ENCODE measurements around the gene FTCDNL1. TPM values are rescaled to one million over a fixed set of nuclear protein-coding genes. Genes with fewer than 3 reads are reported as not detected.

The FTCDNL1 gene
- total and polyA plus RNA-seq, 2 of the 13 experiments (the other 11 are each of a cell fraction or from before 2014, with no cell fraction given) = 0.98 to 1.4 TPM

- POLR2A ChIA-PET = no interaction called here
- in situ Hi-C loops (cut with HindIII; ENCODE audit: extremely low pct_ligation_motif_present, low pct_unique_long_range_greater_than_20kb) = no loop called here
- Histone ChIP-seq H3K27me3 (ENCODE audit: control insufficient read depth in 1 of 2, insufficient read depth in 2 of 2, low read length in 2 of 2) (no peaks in the 10 kb centered on the region), H4K20me1 (ENCODE audit: insufficient read depth, low read length) (no peaks in the 10 kb centered on the region), H2AFZ (ENCODE audit: low read length) (no peak overlapping the region), H3K4me3 (replicated peaks in 1 of 3; ENCODE audit: insufficient read depth in 1 of 3, low read depth in 2 of 3, low read length in 3 of 3) (no peak overlapping the region), H3K4me2 (ENCODE audit: low read depth, low read length) (no peak overlapping the region), H3K9ac (ENCODE audit: insufficient read depth, low read depth, low read length) (no peak overlapping the region), H3K36me3 (replicated peaks in 1 of 2; ENCODE audit: control insufficient read depth in 1 of 2, insufficient read depth in 2 of 2, low read length in 2 of 2) (no peaks in the 10 kb centered on the region), H3K79me2 (ENCODE audit: insufficient read depth, low read length) (no peaks in the 10 kb centered on the region), H3K4me1 (ENCODE audit: insufficient read depth, low read length) (no peaks in the 10 kb centered on the region), H3K9me3 (ENCODE audit: low read length) (no peaks in the 10 kb centered on the region), H3K27ac (ENCODE audit: extremely low read length, insufficient read depth, low read length) (no peak overlapping the region)
- 0% methylated on average over 1 of the region's 1 CpG for WGBS (ENCODE audit: low lambda C conversion rate)
- CTCF ChIA-PET (ENCODE audit: low intra/inter-chr PET ratio, low total read pairs) = no interaction called here
- intact Hi-C loops (cut with micrococcal nuclease; ENCODE audit: unreplicated experiment) = no loop called here
- no peak for FAIRE-seq
- DNase-seq (ENCODE audit: low spot score) = no peak
- TF ChIP-seq ESRRA (CRISPR knock-in tag; IDR thresholded peaks at IDR 0.05; ENCODE audit: low read depth) = no peak
- TF ChIP-seq, protein P1, sequence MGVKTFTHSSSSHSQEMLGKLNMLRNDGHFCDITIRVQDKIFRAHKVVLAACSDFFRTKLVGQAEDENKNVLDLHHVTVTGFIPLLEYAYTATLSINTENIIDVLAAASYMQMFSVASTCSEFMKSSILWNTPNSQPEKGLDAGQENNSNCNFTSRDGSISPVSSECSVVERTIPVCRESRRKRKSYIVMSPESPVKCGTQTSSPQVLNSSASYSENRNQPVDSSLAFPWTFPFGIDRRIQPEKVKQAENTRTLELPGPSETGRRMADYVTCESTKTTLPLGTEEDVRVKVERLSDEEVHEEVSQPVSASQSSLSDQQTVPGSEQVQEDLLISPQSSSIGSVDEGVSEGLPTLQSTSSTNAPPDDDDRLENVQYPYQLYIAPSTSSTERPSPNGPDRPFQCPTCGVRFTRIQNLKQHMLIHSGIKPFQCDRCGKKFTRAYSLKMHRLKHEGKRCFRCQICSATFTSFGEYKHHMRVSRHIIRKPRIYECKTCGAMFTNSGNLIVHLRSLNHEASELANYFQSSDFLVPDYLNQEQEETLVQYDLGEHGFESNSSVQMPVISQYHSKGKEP (CRISPR knock-in tag; IDR thresholded peaks at IDR 0.05) = no peak
- TF ChIP-seq ZNF276 (CRISPR knock-in tag; IDR thresholded peaks at IDR 0.05; ENCODE audit: low read depth) = no peak
- no peak for TF ChIP-seq ZFP36 (IDR thresholded peaks at IDR 0.05; ENCODE audit: borderline replicate concordance, low read depth, low read length, partially characterized antibody)
- no peak for TF ChIP-seq ZSCAN20 (CRISPR knock-in tag; IDR thresholded peaks at IDR 0.05; ENCODE audit: borderline replicate concordance)
- TF ChIP-seq ZSCAN12 (CRISPR knock-in tag; IDR thresholded peaks at IDR 0.05) = no peak
- TF ChIP-seq, protein P2, sequence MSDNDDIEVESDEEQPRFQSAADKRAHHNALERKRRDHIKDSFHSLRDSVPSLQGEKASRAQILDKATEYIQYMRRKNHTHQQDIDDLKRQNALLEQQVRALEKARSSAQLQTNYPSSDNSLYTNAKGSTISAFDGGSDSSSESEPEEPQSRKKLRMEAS (IDR thresholded peaks at IDR 0.05) = no peak
- ATAC-seq = no peak
- BruUV-seq (replicated peaks) = no TSS peak
Observed at GRCh38 chr2:199833525-199833924, 17.5 kb downstream of the FTCDNL1 start.
